ENCODE results near the gene PACS1. TPM values are rescaled to one million over a fixed set of nuclear protein-coding genes. Genes with fewer than 3 reads are reported as not detected.
"Not testable (repeated sequence)": the region's sequence is repeated elsewhere in the genome, so short reads cannot be mapped to it uniquely, and the experiment has no call there.

Gene PACS1
- total RNA-seq, 1 donor from 2014 or later: 75.6 TPM

DNA sequence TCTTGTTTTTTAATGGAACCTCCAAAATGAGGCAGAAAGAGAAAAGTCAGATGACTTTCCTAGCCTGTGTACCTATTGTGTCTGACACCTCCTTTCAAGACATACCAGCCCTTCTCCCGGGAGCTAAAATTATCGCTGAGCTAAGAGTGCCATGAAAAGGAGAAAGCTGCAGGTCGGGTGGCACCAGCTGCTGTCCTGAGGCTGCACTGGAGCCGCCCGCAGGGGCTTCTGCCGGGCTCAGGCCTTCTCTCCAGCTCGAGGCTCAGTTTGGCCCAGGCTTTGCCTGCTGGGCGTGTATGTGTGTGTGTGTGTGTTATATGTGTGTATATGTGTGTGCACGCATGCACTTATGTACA is 170.7 kb downstream of the PACS1 start:
- no peak overlapping the region for H3K27ac Mint-ChIP-seq
- intact Hi-C loops (cut with micrococcal nuclease): no loop called here
- H3K9me3 Mint-ChIP-seq: no peaks in the 10 kb centered on the region
- H3K4me1 Mint-ChIP-seq (ENCODE audit: low read depth): no peaks in the 10 kb centered on the region
- H3K27me3 Mint-ChIP-seq (ENCODE audit: low read depth): no peaks in the 10 kb centered on the region
- H3K36me3 Mint-ChIP-seq (ENCODE audit: low read depth): peaks cover 34% of the 10 kb centered on the region
- DNase-seq (ENCODE audit: low spot score): no peak
- H3K4me3 Mint-ChIP-seq (ENCODE audit: low read depth): no peak overlapping the region

DNA sequence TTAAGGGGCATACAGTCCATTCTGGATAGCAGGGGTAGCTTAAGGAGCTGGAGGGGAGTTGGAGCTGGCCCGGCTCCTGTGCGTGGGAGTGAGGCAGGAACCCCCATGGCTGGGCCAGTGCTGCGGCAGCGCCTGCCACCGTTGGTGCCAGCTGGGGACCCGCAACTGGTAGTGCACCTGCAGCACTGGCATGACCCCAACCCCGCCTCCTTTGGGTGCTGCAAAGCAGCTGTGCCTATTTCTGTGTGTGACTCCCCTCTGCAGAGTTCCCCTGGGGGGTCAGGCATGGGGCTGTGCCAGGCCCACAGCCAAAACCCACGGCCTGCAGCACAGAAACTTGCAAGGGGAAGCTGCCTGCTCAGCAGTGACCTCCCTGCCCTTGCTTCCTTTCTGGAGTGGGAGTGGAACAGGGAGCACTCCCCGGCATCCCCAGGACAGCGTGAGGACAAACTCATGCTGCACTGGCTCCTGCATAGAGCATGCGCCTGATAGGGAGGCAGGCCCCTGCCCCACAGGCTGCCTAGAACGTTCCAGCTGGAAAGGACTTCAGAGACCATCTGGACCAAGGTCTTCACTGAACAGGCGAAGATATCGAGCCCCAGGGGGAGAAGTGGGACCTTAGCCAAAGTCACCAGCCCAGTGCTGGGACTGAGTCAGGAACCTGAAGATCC is 172.2 kb downstream of the PACS1 start:
- Mint-ChIP-seq H3K4me3 (ENCODE audit: low read depth) (no peak overlapping the region), H3K4me1 (ENCODE audit: low read depth) (no peaks in the 10 kb centered on the region), H3K9me3 (no peaks in the 10 kb centered on the region), H3K36me3 (ENCODE audit: low read depth) (peaks cover 34% of the 10 kb centered on the region), H3K27ac (no peak overlapping the region), H3K27me3 (ENCODE audit: low read depth) (no peaks in the 10 kb centered on the region)
- DNase-seq (ENCODE audit: low spot score): no peak
- intact Hi-C loops (cut with micrococcal nuclease): no loop called here

DNA sequence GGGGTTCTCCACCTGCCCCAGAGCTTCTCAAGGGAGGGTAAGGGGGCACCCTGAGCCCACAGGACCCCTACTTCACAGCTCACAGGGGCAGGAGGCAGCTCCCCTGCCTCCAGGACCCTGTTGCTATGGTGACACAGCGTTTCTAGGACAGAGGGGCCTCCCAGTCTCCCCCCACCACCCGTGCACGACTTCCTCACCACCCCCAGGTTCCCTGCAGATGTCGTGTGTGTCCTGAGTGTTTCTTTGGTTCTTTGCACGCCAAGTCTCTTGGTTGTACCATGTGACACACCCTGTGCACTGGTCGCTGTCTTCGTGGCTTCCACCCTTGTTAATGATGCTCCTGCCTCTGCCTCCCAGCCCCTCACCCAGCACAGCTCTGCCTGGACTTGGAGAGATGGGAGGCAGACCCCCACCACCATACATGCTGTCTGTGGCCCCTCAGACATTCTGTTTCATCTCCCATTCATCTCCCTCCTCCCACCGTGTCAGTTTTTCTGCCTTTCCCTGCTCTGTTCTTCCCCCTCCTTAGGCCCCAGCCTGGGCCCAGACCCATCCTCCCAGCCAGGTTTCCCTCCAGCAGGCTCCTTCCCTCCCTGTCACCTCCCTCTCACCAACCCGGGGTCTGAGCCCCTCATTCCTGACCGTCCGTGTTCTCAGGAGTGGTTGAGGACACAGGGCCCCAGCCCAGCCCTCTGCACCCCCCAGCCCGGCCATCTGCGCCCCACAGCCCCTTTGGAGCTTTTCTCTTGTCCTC is 173.9 kb downstream of the PACS1 start:
- Mint-ChIP-seq H3K27ac (peak overlapping the region; percentile 18), H3K4me3 (ENCODE audit: low read depth) (no peak overlapping the region)
- no peak for DNase-seq (ENCODE audit: low spot score)

DNA sequence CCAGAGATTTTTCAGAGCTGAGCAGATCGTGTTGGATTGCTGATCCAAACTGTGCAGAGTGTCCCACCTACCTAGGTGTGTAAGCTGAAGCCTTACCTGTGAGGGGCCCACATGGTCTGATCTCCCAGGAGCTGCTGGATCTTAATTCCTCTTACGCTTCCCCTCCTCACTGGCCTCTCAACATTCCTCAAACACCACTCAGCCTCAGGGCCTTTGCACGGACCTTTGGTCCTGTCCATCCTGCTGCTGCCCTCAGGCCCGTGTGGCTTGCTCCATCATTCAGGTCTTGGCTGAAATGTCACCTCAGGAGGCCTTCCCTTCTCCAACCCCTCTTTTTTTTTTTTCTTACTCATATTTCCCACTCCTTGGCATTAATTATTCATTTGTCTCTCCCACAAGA is 177.2 kb downstream of the PACS1 start:
- Mint-ChIP-seq H3K4me1 (ENCODE audit: low read depth) (peaks cover 3% of the 10 kb centered on the region), H3K27me3 (ENCODE audit: low read depth) (no peaks in the 10 kb centered on the region), H3K4me3 (ENCODE audit: low read depth) (no peak overlapping the region), H3K9me3 (no peaks in the 10 kb centered on the region), H3K27ac (no peak overlapping the region), H3K36me3 (ENCODE audit: low read depth) (peaks cover 13% of the 10 kb centered on the region)
- intact Hi-C loops (cut with micrococcal nuclease): no loop called here
- DNase-seq (ENCODE audit: low spot score): no peak

More for the DNA sequence above, 173.9 kb downstream of the PACS1 start:
- Mint-ChIP-seq H3K9me3 (no peaks in the 10 kb centered on the region), H3K36me3 (ENCODE audit: low read depth) (peaks cover 28% of the 10 kb centered on the region), H3K27me3 (ENCODE audit: low read depth) (no peaks in the 10 kb centered on the region), H3K4me1 (ENCODE audit: low read depth) (no peaks in the 10 kb centered on the region)
- intact Hi-C loops (cut with micrococcal nuclease): no loop called here

DNA sequence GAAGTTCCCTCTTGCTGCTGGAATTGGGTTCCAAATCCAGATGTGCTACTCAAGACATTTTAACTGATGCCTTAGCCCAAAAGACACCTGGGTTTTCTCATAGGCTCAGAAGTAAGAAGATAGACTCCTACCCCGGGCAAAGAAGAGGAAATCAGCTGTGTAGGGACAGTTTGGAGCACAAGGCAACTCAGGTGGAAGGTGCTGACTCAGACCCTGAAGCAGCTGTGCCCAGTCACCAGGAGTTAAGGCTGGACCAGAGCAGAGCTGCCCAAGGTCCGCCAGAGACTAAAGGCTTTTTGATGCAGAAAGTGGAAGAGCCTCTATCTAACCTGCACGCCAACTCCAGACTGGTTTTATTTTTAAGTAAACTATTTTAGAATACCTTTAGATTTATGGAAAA is 177.7 kb downstream of the PACS1 start:
- Mint-ChIP-seq H3K36me3 (ENCODE audit: low read depth) (peaks cover 10% of the 10 kb centered on the region), H3K27ac (no peak overlapping the region)
- intact Hi-C loops (cut with micrococcal nuclease): no loop called here

DNA sequence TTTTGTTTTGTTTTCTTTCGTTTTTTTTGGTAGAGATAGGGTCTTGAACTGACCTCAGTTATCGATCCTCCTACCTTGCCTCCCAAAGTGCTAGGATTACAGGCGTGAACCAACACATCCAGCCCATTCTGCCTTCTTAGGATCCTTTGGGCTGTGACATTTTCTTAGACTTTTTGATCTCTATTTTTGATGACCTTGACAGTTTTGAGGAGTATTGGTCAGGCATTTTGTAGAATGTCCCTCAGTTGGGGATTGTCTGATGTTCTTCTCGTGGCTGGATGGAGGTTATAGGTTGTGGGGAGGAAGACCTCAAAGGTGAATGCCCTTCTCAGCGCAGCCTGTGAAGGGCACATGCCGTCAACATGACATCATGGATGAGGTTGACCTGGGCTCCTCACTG is 178.8 kb downstream of the PACS1 start:
- Mint-ChIP-seq H3K27ac (no peak overlapping the region), H3K9me3 (no peaks in the 10 kb centered on the region), H3K4me1 (ENCODE audit: low read depth) (peaks cover 3% of the 10 kb centered on the region), H3K27me3 (ENCODE audit: low read depth) (no peaks in the 10 kb centered on the region), H3K4me3 (ENCODE audit: low read depth) (no peak overlapping the region), H3K36me3 (ENCODE audit: low read depth) (peaks cover 4% of the 10 kb centered on the region)
- DNase-seq (ENCODE audit: low spot score): no peak
- intact Hi-C loops (cut with micrococcal nuclease): no loop called here

More for the DNA sequence above, 177.7 kb downstream of the PACS1 start:
- no peaks in the 10 kb centered on the region for H3K27me3 Mint-ChIP-seq (ENCODE audit: low read depth)
- no peaks in the 10 kb centered on the region for H3K9me3 Mint-ChIP-seq
- peaks cover 3% of the 10 kb centered on the region for H3K4me1 Mint-ChIP-seq (ENCODE audit: low read depth)
- no peak for DNase-seq (ENCODE audit: low spot score)
- H3K4me3 Mint-ChIP-seq (ENCODE audit: low read depth): no peak overlapping the region

DNA sequence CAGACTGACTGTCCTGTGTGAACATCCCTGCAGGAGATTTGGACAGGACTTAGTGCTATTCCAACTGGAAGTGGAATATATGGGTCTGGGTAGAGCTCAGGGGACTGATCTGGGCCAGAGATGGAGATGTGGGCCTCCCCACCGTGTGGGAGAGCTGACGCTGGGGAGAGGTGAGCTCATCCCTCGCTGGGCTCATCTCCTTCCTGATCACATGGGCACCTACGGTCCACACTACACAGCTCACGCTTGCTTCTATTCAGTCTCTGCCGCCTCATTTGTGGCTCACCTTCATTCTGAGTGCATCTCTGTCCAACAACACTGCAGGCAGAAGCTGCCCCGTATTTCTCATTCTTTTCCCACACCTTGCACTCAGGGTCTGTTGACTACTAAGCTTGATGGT is 181.7 kb downstream of the PACS1 start:
- Mint-ChIP-seq H3K27ac (no peak overlapping the region), H3K27me3 (ENCODE audit: low read depth) (no peaks in the 10 kb centered on the region)

DNA sequence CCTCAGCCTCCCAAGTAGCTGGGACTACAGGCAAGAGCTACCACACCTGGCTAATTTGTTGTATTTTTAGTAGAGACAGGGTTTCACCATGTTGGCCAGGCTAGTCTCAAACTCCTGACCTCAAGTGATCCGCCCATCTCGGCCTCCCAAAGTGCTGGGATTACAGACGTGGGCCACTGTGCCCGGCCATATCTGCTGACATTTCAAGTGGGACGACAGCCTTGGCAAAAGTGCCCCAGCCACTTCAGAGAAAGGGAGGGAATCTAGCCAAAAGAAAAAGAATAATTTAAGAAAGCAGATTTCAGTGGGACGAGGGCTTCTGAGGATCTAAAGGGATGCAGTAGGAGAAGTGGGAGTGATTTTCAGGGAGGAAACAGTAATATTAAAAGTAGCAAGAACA is 183.0 kb downstream of the PACS1 start:
- intact Hi-C loops (cut with micrococcal nuclease); H3K27me3 Mint-ChIP-seq (ENCODE audit: low read depth); H3K4me3 Mint-ChIP-seq (ENCODE audit: low read depth); H3K36me3 Mint-ChIP-seq (ENCODE audit: low read depth); H3K27ac Mint-ChIP-seq; H3K9me3 Mint-ChIP-seq; DNase-seq (ENCODE audit: low spot score): not testable (repeated sequence)
- peaks cover 12% of the 10 kb centered on the region for H3K4me1 Mint-ChIP-seq (ENCODE audit: low read depth)

More for the DNA sequence above, 181.7 kb downstream of the PACS1 start:
- intact Hi-C loops (cut with micrococcal nuclease): no loop called here
- DNase-seq (ENCODE audit: low spot score): no peak
- H3K36me3 Mint-ChIP-seq (ENCODE audit: low read depth): no peaks in the 10 kb centered on the region
- H3K9me3 Mint-ChIP-seq: no peaks in the 10 kb centered on the region
- H3K4me3 Mint-ChIP-seq (ENCODE audit: low read depth): no peak overlapping the region
- H3K4me1 Mint-ChIP-seq (ENCODE audit: low read depth): peaks cover 11% of the 10 kb centered on the region

DNA sequence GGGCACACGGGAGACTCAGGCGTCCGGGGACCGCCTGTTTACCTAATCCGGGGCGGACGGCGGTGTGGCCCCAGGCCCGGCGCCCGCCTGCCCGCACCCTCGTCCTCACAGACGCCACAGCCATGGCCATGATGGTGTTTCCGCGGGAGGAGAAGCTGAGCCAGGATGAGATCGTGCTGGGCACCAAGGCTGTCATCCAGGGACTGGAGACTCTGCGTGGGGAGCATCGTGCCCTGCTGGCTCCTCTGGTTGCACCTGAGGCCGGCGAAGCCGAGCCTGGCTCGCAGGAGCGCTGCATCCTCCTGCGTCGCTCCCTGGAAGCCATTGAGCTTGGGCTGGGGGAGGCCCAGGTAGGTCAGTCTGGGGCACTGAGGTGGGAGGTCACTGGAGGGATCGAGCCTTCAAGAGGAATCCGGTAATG is 188.4 kb downstream of the PACS1 start:
- Mint-ChIP-seq H3K36me3 (ENCODE audit: low read depth) (peaks cover 34% of the 10 kb centered on the region), H3K9me3 (no peaks in the 10 kb centered on the region), H3K4me3 (ENCODE audit: low read depth) (peak overlapping the region; percentile 86), H3K27me3 (ENCODE audit: low read depth) (no peaks in the 10 kb centered on the region), H3K27ac (peak overlapping the region; percentile 49), H3K4me1 (ENCODE audit: low read depth) (peaks cover 19% of the 10 kb centered on the region)
- no peak for DNase-seq (ENCODE audit: low spot score)
- intact Hi-C loops (cut with micrococcal nuclease): loop anchor here (1.0 kb wide), 1 partner anchor 36 kb away; no protein-coding TSS in a partner anchor

DNA sequence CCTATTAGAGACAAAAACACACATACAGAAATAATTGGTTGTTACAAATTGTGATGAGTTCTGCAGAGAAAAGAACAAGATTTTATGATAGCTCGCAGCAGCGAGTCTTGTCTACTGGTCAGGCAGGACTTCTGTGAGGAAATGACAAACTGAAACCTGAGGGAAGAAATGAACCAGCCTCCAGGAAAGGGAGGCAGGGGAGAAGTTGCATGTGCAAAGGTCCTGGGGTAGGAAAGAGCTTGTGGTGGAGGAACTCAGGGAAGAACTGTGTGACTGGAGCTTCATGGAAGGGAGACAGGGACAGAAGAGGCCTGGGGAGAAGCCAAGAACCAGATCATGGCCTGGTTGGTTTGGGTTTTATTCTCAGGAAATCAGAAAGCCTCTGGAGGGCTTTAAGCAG is 189.2 kb downstream of the PACS1 start:
- H3K4me1 Mint-ChIP-seq (ENCODE audit: low read depth): peaks cover 19% of the 10 kb centered on the region
- H3K36me3 Mint-ChIP-seq (ENCODE audit: low read depth): peaks cover 38% of the 10 kb centered on the region
- no peak overlapping the region for H3K4me3 Mint-ChIP-seq (ENCODE audit: low read depth)
- no peaks in the 10 kb centered on the region for H3K27me3 Mint-ChIP-seq (ENCODE audit: low read depth)
- H3K9me3 Mint-ChIP-seq: no peaks in the 10 kb centered on the region
- no peak for DNase-seq (ENCODE audit: low spot score)
- no peak overlapping the region for H3K27ac Mint-ChIP-seq
- intact Hi-C loops (cut with micrococcal nuclease): no loop called here

DNA sequence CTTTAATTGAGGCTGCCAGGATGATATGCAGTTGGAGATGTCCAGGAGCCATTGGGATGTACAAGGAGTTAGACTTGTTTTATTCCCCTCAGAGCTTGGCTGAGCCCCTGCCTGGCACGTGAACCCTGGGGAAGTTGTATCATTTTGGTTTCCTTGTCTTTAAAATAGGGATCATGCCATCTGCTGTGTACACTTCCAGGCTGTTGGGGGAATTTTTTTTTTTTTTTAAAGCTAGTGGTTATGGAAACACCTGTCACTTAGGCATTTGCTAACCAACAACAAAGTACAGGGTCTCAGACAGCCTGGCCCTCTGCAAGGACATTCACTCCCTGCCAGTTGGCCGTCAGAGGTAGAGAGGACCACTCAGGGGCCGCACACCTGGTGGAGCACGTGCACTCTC is 189.9 kb downstream of the PACS1 start:
- Mint-ChIP-seq H3K4me3 (ENCODE audit: low read depth) (no peak overlapping the region), H3K4me1 (ENCODE audit: low read depth) (peaks cover 19% of the 10 kb centered on the region), H3K27me3 (ENCODE audit: low read depth) (no peaks in the 10 kb centered on the region), H3K36me3 (ENCODE audit: low read depth) (peaks cover 45% of the 10 kb centered on the region), H3K9me3 (no peaks in the 10 kb centered on the region), H3K27ac (no peak overlapping the region)
- DNase-seq (ENCODE audit: low spot score): no peak
- intact Hi-C loops (cut with micrococcal nuclease): no loop called here

DNA sequence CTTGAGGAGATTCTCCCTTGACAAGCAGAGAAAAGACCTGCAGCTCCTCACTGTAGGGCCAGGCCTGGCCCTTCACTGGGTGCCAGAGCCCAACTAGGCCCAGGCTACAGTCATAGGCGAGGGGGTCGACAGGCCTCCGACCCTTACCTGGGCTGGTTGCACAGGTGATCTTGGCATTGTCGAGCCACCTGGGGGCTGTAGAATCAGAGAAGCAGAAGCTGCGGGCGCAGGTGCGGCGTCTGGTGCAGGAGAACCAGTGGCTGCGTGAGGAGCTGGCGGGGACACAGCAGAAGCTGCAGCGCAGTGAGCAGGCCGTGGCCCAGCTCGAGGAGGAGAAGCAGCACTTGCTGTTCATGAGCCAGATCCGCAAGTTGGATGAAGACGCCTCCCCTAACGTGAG is 191.5 kb downstream of the PACS1 start:
- DNase-seq (ENCODE audit: low spot score): no peak
- Mint-ChIP-seq H3K36me3 (ENCODE audit: low read depth) (peaks cover 45% of the 10 kb centered on the region), H3K27ac (no peak overlapping the region), H3K27me3 (ENCODE audit: low read depth) (no peaks in the 10 kb centered on the region), H3K4me3 (ENCODE audit: low read depth) (no peak overlapping the region), H3K4me1 (ENCODE audit: low read depth) (peaks cover 14% of the 10 kb centered on the region), H3K9me3 (no peaks in the 10 kb centered on the region)
- intact Hi-C loops (cut with micrococcal nuclease): no loop called here

DNA sequence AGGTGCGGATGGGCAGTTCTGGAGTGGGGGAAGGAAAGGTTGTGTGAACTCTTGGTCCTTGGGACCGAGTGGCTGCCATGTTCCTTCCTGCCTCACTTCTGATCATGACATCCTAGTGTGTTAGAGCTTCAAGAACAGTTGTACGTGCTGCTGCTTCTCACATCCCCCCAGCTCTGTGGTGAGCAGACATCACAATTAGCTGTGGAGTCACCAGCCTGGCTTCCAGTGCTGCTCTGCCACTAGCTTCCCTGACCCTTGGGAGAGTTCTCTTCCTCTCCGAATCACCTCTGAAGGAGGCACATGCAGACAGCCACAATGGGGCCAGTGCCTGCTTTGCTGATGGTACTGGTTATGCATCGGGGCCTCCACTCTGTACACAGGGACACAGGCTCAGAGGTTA is 192.1 kb downstream of the PACS1 start:
- Mint-ChIP-seq H3K27ac (no peak overlapping the region), H3K36me3 (ENCODE audit: low read depth) (peaks cover 50% of the 10 kb centered on the region), H3K9me3 (no peaks in the 10 kb centered on the region), H3K27me3 (ENCODE audit: low read depth) (no peaks in the 10 kb centered on the region), H3K4me3 (ENCODE audit: low read depth) (no peak overlapping the region), H3K4me1 (ENCODE audit: low read depth) (peaks cover 14% of the 10 kb centered on the region)
- DNase-seq (ENCODE audit: low spot score): no peak
- intact Hi-C loops (cut with micrococcal nuclease): no loop called here

All from activated T-helper 2 cell treated with anti-CD3 and anti-CD28 coated beads, Interferon-gamma antibody, Interleukin-2, Interleukin-4, amounts not matched to agents 10 μg/mL and 5 μg/mL and 100 μg/mL, durations not matched to agents 14 hours and 24 hours and 36 hours (primary cell).